Activated CD4-positive, alpha-beta T cell treated with anti-CD3 and anti-CD28 coated beads for 36 hours (primary cell): Measurements from ENCODE around the gene MGST2. TPM values are rescaled to one million over a fixed set of nuclear protein-coding genes. Genes with fewer than 3 reads are reported as not detected.
A peak's percentile ranks its signal among the peaks of the same experiment; 100 is the strongest.
"Not testable (repeated sequence)": the region's sequence is repeated elsewhere in the genome, so short reads cannot be mapped to it uniquely, and the experiment has no call there.

Experiments used
- ATAC-seq: fragments of 200-7000 bp; cut with Tn5 transposase; one replicate; pipeline ENCODE4 v1.10.0; 2021; ENCODE audit warnings: mild to moderate bottlenecking, moderate library complexity
- CTCF ChIA-PET: fragments of 350-600 bp; sonication (Branson Sonifier 250); formaldehyde crosslinking; loops from one replicate; lab custom pipeline; 2021; ENCODE audit warnings: antibody characterized with exemption; lab: Charles Lee
- POLR2A ChIA-PET: fragments of 350-600 bp; sonication (Branson Sonifier 250); formaldehyde crosslinking; loops from one replicate; lab custom pipeline; 2021; ENCODE audit warnings: antibody characterized with exemption, inconsistent platforms; lab: Charles Lee
- DNase-seq: peaks from one replicate; pipeline ENCODE4 v3.0.0-alpha.2; 2020
- H3K27ac Mint-ChIP-seq: one replicate; pipeline ENCODE4 v1.8.0; 2021; ENCODE audit warnings: mixed read lengths
- H3K27me3 Mint-ChIP-seq: one replicate; pipeline ENCODE4 v1.8.0; 2021; ENCODE audit warnings: mixed read lengths
- H3K36me3 Mint-ChIP-seq: one replicate; pipeline ENCODE4 v1.8.0; 2021; ENCODE audit warnings: low read depth, mixed read lengths
- H3K4me1 Mint-ChIP-seq: one replicate; pipeline ENCODE4 v1.8.0; 2021; ENCODE audit warnings: mixed read lengths
- H3K4me3 Mint-ChIP-seq: one replicate; pipeline ENCODE4 v1.8.0; 2021; ENCODE audit warnings: mild to moderate bottlenecking, moderate library complexity, mixed read lengths
- H3K9me3 Mint-ChIP-seq: one replicate; pipeline ENCODE4 v1.8.0; 2021; ENCODE audit warnings: low read depth, mixed read lengths
- intact Hi-C, 2 experiments: fragments of 100-400 bp; cut with DNase I in 1 of 2; cut with micrococcal nuclease in 1 of 2; formaldehyde crosslinking; loops; one replicate each; pipeline versions ENCODE4 v1.14.2 to v1.15.1; 2022 to 2024; cut with DNase I, micrococcal nuclease
- total RNA-seq, 2 experiments: library from RNA; stranded (reverse); gene quantifications; one replicate each; pipeline ENCODE4 v1.2.3, GENCODE V29; 2021

Gene MGST2
- total RNA-seq, 2 experiments from 2014 or later: 28.9 to 32.8 TPM

- DNase-seq: no peak
- Mint-ChIP-seq H3K4me1 (peaks cover 8% of the 10 kb centered on the region), H3K9me3 (no peaks in the 10 kb centered on the region), H3K36me3 (peaks cover 19% of the 10 kb centered on the region), H3K27me3 (no peaks in the 10 kb centered on the region), H3K27ac (no peak overlapping the region), H3K4me3 (no peak overlapping the region)
- POLR2A ChIA-PET: no interaction called here
- intact Hi-C loops: no loop called here
- CTCF ChIA-PET: no interaction called here
- no peak for ATAC-seq
Measured at GRCh38 chr4:139686988-139687387, 21.4 kb downstream of the MGST2 start.

DNA sequence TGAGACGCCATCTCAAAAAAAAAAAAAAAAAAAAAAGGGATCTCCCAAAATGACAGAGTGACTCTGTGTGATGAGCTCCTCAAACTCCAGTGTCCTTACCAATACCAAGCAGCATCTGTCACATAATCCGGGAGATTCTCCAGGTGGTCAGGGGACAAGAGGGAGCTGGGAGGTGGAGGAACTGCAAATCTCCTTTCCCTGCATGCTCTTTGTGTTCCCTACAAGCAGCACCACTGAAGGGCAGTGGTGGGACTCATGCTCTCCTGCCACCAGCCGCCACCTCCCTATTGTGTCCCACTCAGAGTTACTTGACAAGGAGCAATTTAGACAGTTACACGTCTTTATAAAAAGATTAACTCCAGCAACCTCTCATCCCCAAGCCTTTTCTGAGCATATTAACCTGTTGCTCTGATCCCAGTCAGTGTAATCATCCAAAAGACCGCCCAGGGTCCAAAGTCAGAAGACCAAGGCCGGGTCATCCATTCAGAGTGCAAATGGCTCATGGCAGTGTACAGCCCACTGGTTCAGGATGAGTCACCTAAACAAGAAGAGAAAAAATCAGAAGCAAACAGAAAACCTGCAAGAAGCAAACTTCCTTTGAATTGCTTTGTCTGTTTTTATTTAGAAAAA is 23.6 kb downstream of the MGST2 start:
- ATAC-seq: no peak
- H3K27me3 Mint-ChIP-seq: no peaks in the 10 kb centered on the region
- no peak for DNase-seq
- peaks cover 11% of the 10 kb centered on the region for H3K36me3 Mint-ChIP-seq
- ChIA-PET POLR2A (no interaction called here), CTCF (interaction anchor here (0.7 kb wide), 1 partner anchor 509 kb away, joined by 5 read pairs; no protein-coding TSS in a partner anchor)
- intact Hi-C loops: no loop called here
- H3K4me1 Mint-ChIP-seq: peaks cover 5% of the 10 kb centered on the region
- no peak overlapping the region for H3K27ac Mint-ChIP-seq
- H3K9me3 Mint-ChIP-seq: no peaks in the 10 kb centered on the region
- no peak overlapping the region for H3K4me3 Mint-ChIP-seq

DNA sequence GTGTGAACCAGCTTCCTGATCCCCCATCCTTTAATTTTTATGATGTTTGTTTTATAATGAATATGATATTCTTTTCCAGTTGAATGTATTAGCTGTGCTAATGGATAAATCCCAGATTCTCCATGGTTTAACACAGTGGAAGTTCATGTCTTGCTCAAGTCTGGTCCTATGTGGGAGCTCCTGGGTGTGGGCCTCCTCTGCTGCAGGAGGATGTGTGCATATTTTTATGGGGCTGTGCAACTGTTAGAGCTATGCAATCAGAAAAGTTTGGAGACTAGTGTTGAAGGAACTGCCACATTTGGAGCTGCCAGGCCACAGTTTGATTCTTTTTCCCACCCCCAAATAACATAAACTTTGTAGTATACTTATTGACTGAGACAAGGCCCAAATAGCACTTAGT is 24.8 kb downstream of the MGST2 start:
- POLR2A ChIA-PET: no interaction called here
- Mint-ChIP-seq H3K4me3 (no peak overlapping the region), H3K9me3 (no peaks in the 10 kb centered on the region), H3K27me3 (no peaks in the 10 kb centered on the region), H3K27ac (no peak overlapping the region), H3K4me1 (no peaks in the 10 kb centered on the region), H3K36me3 (peaks cover 4% of the 10 kb centered on the region)
- CTCF ChIA-PET: interaction anchor here (1.6 kb wide), 1 partner anchor 15 kb away, joined by 6 read pairs; no protein-coding TSS in a partner anchor
- no peak for ATAC-seq
- intact Hi-C loops: no loop called here
- no peak for DNase-seq

- ATAC-seq: no peak
- DNase-seq: no peak
- CTCF ChIA-PET: no interaction called here
Measured at GRCh38 chr4:139692309-139693012, 26.8 kb downstream of the MGST2 start.

GRCh38 chr4:139694522-139695107 is 29.0 kb downstream of the MGST2 start:
- Mint-ChIP-seq H3K4me3 (no peak overlapping the region), H3K4me1 (no peaks in the 10 kb centered on the region), H3K27ac (no peak overlapping the region), H3K27me3 (no peaks in the 10 kb centered on the region), H3K36me3 (peaks cover 5% of the 10 kb centered on the region), H3K9me3 (no peaks in the 10 kb centered on the region)
- DNase-seq (no peak), ATAC-seq (no peak)
- intact Hi-C loops: no loop called here
- ChIA-PET POLR2A (no interaction called here), CTCF (interaction anchor here (1.4 kb wide), 1 partner anchor 10 kb away, joined by 7 read pairs; no protein-coding TSS in a partner anchor)

More at GRCh38 chr4:139692309-139693012, 26.8 kb downstream of the MGST2 start:
- no peaks in the 10 kb centered on the region for H3K27me3 Mint-ChIP-seq
- intact Hi-C loops: no loop called here
- no peak overlapping the region for H3K27ac Mint-ChIP-seq
- H3K36me3 Mint-ChIP-seq: peaks cover 3% of the 10 kb centered on the region
- no peaks in the 10 kb centered on the region for H3K4me1 Mint-ChIP-seq
- H3K4me3 Mint-ChIP-seq: no peak overlapping the region
- H3K9me3 Mint-ChIP-seq: no peaks in the 10 kb centered on the region
- POLR2A ChIA-PET: no interaction called here

DNA sequence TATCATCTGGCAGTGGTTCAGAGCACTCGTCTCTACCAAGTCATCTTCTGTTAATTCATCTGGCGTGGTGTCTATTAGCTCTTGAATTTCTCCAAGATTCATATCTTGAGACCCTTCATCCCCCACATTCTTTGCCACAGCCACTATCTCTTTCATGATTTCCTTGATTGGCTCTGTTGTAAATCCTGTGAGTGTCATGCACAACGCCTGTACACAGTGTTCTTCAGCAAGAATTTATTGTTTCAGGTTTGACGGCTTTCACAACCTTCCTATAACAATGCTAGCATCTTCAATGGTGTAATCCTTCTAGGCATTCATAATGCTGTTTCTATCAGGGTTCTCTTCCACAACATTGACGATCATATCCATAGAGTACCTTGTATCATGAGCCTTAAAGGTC is 30.9 kb downstream of the MGST2 start:
- H3K9me3 Mint-ChIP-seq: no peaks in the 10 kb centered on the region
- no peaks in the 10 kb centered on the region for H3K4me1 Mint-ChIP-seq
- no peaks in the 10 kb centered on the region for H3K27me3 Mint-ChIP-seq
- H3K36me3 Mint-ChIP-seq: peaks cover 5% of the 10 kb centered on the region
- CTCF ChIA-PET: interaction anchor here (1.2 kb wide), 1 partner anchor 40 kb away, joined by 3 read pairs; no protein-coding TSS in a partner anchor
- POLR2A ChIA-PET: interaction anchor here (0.6 kb wide), 1 partner anchor 92 kb away, joined by 4 read pairs; no protein-coding TSS in a partner anchor
- H3K4me3 Mint-ChIP-seq: no peak overlapping the region
- no peak overlapping the region for H3K27ac Mint-ChIP-seq
- DNase-seq: no peak
- intact Hi-C loops: no loop called here
- no peak for ATAC-seq

- H3K9me3 Mint-ChIP-seq, H3K27ac Mint-ChIP-seq, ATAC-seq, H3K4me1 Mint-ChIP-seq, DNase-seq, H3K4me3 Mint-ChIP-seq, H3K27me3 Mint-ChIP-seq, H3K36me3 Mint-ChIP-seq, POLR2A ChIA-PET, intact Hi-C loops: not testable (repeated sequence)
- CTCF ChIA-PET: interaction anchor here (0.6 to 2.1 kb wide), 5 partner anchors 26 to 675 kb away, joined by 3 to 7 read pairs (median 3); partner anchors contain the start of gene SCOC
Measured at GRCh38 chr4:139698167-139698925, 32.7 kb downstream of the MGST2 start.

- intact Hi-C loops: loop anchor here (2.0 to 5.0 kb wide), 2 partner anchors 42 to 43 kb away; no protein-coding TSS in a partner anchor
- Mint-ChIP-seq H3K36me3 (peaks cover 20% of the 10 kb centered on the region), H3K27ac (no peak overlapping the region), H3K9me3 (no peaks in the 10 kb centered on the region), H3K4me3 (no peak overlapping the region), H3K4me1 (no peaks in the 10 kb centered on the region), H3K27me3 (no peaks in the 10 kb centered on the region)
- ATAC-seq (peak; percentile 84), DNase-seq (no peak)
- ChIA-PET CTCF (interaction anchor here (1.0 to 1.3 kb wide), 2 partner anchors 38 to 43 kb away, joined by 5 read pairs; no protein-coding TSS in a partner anchor), POLR2A (no interaction called here)
Measured at GRCh38 chr4:139700568-139700967, 34.9 kb downstream of the MGST2 start.

DNA sequence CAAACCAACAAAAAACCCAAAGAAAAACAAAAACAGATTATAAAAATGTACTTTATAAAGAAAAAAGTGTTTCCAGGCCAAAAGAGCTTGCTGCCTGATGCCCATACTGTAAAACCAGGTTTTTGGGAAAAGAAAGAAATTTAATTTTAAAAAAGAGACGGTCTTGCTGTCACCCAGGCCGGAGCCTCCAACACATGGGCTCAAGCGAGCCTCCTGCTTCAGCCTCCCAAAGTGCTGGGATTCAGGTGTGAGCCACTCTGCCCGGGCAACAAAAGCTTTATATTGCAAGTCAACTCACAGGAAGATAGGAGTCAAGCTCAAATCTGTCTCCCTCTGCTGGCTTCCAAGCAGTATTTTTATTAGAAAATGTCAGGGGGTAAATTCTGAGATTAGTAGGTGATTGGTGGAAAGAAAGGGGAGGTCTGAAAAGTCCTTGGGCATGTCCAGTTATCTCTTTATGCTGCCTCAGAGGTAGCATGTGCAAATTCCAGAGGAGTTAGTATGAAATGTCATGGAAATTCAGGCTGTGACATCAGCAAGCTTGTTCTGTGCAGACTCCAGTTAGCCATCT is 39.4 kb downstream of the MGST2 start:
- ChIA-PET CTCF (interaction anchor here (0.7 to 2.0 kb wide), 10 partner anchors 11 to 205 kb away, joined by 3 to 7 read pairs (median 4); no protein-coding TSS in a partner anchor), POLR2A (no interaction called here)
- intact Hi-C loops: loop anchor here in 1 of 2 experiments (5.0 kb wide), 1 partner anchor 48 kb away; no protein-coding TSS in a partner anchor
- H3K36me3 Mint-ChIP-seq: peaks cover 17% of the 10 kb centered on the region
- H3K27ac Mint-ChIP-seq: no peak overlapping the region
- H3K27me3 Mint-ChIP-seq: no peaks in the 10 kb centered on the region
- no peaks in the 10 kb centered on the region for H3K9me3 Mint-ChIP-seq
- DNase-seq (no peak), ATAC-seq (no peak)
- H3K4me1 Mint-ChIP-seq: no peaks in the 10 kb centered on the region
- no peak overlapping the region for H3K4me3 Mint-ChIP-seq

- Mint-ChIP-seq H3K36me3 (peaks cover 8% of the 10 kb centered on the region), H3K27me3 (no peaks in the 10 kb centered on the region), H3K27ac (no peak overlapping the region), H3K4me1 (no peaks in the 10 kb centered on the region), H3K9me3 (no peaks in the 10 kb centered on the region), H3K4me3 (no peak overlapping the region)
- intact Hi-C loops: no loop called here
- DNase-seq (no peak), ATAC-seq (no peak)
- ChIA-PET CTCF (no interaction called here), POLR2A (no interaction called here)
Measured at GRCh38 chr4:139709660-139710059, 44.0 kb downstream of the MGST2 start.

DNA sequence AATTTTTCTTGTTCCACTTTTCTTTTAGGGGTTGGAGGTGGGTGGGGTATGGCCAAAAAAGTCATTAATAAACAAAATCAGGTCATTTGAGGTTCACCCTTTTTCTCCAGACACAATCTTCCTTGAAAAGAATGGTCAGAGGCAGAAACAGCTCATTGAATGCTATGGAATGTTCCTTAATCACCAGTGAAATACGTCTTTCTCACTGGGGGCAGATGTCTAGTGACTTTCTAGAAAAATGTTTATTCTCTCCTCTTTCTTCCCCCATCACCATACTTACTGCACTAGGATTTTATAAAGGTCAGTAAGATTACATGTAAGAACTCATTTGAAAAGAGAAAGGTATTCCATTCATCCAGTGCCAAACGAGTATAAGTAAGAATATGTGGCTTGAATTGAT is 44.5 kb downstream of the MGST2 start:
- intact Hi-C loops: no loop called here
- Mint-ChIP-seq H3K27me3 (no peaks in the 10 kb centered on the region), H3K9me3 (no peaks in the 10 kb centered on the region), H3K36me3 (peaks cover 7% of the 10 kb centered on the region), H3K4me1 (no peaks in the 10 kb centered on the region), H3K27ac (no peak overlapping the region), H3K4me3 (no peak overlapping the region)
- ChIA-PET POLR2A (no interaction called here), CTCF (no interaction called here)
- ATAC-seq: no peak
- DNase-seq: no peak
